Left lung (tissue), 10 donors: ENCODE data around the gene GRIK1. TPM values are rescaled to one million over a fixed set of nuclear protein-coding genes. Genes with fewer than 3 reads are reported as not detected.

Experiments used
- ATAC-seq: fragments of 200-7000 bp; cut with Tn5 transposase; one replicate; pipeline ENCODE4 v1.9.1; 2020; ENCODE audit warnings: moderate library complexity
- DNase-seq, 4 donors: peaks; one replicate each; pipeline ENCODE4 v3.0.0-alpha.2; 2013 to 2020
- H3K27ac ChIP-seq, 2 donors: fragments of 200-600 bp; sonication (generic) in 1 of 2; one replicate each; pipeline versions ENCODE4 v1.5.0 to v1.8.0; 2020 to 2021
- H3K27me3 ChIP-seq, 2 donors: fragments of 200-600 bp; sonication (generic) in 1 of 2; one replicate each; pipeline versions ENCODE4 v1.5.0 to v1.8.0; 2020 to 2021
- H3K36me3 ChIP-seq, 2 donors: fragments of 200-600 bp; sonication (generic) in 1 of 2; one replicate each; pipeline versions ENCODE4 v1.5.0 to v1.8.0; 2020 to 2021
- H3K4me1 ChIP-seq, 2 donors: fragments of 200-600 bp; one replicate each; pipeline ENCODE4 v1.8.0; 2021
- H3K4me3 ChIP-seq, 2 donors: fragments of 200-600 bp; sonication (generic) in 1 of 2; one replicate each; pipeline versions ENCODE4 v1.5.0 to v1.8.0; 2020 to 2021; ENCODE audit warnings: mild to moderate bottlenecking in 1 of 2
- H3K9me3 ChIP-seq, 2 donors: fragments of 200-600 bp; sonication (generic) in 1 of 2; one replicate each; pipeline versions ENCODE4 v1.5.0 to v1.8.0; 2020 to 2021
- CTCF ChIP-seq, 2 donors: fragments of 200-600 bp; sonication (generic) in 1 of 2; IDR thresholded peaks; one replicate each; pipeline versions ENCODE4 v1.5.0 to v1.8.0; 2021; ENCODE audit warnings: antibody characterized with exemption in 2 of 2
- intact Hi-C, 2 donors: fragments of 100-400 bp; cut with DNase I; formaldehyde crosslinking; loops; one replicate each; pipeline versions ENCODE4 v1.11.2 to v1.14.2; 2022
- polyA plus RNA-seq, 6 donors: library from polyadenylated mRNA; unstranded; fragments of 120-200 nt; gene quantifications; one replicate each; pipeline ENCODE4 v1.2.1, GENCODE V29; 2013; ENCODE audit not compliant: insufficient read length in 6 of 6
- total RNA-seq, 2 donors: library from RNA; stranded (reverse); fragmentation: NEBNext Ultra II Directional; extraction: Animal tissue kit (Norgen Biotek cat#: 25700); gene quantifications; one replicate each; pipeline ENCODE4 v1.2.1, GENCODE V29; 2021
- donor health status: DM: no; HTN: yes; CAD: no.
- donor health status: DM: no; HTN: no; CAD: no.

Gene GRIK1
- total and polyA plus RNA-seq, 8 donors = 0.38 to 1.5 (median 0.62) TPM; not detected in 2

GRCh38 chr21:29822064-29822463 lies 117.7 kb downstream of the GRIK1 start:
- no peak overlapping the region for H3K27ac ChIP-seq
- H3K4me3 ChIP-seq = no peak overlapping the region
- no peak for TF ChIP-seq CTCF (IDR thresholded peaks at IDR 0.05)
- ATAC-seq (no peak), DNase-seq (no peak)
- peaks cover 0 to under 1% of the 10 kb centered on the region in 2 donors for H3K9me3 ChIP-seq
- H3K36me3 ChIP-seq = no peaks in the 10 kb centered on the region
- H3K4me1 ChIP-seq = no peaks in the 10 kb centered on the region
- intact Hi-C loops = no loop called here
- no peaks in the 10 kb centered on the region for H3K27me3 ChIP-seq

GRCh38 chr21:29821230-29821629 lies 118.6 kb downstream of the GRIK1 start:
- Histone ChIP-seq H3K4me3 (no peak overlapping the region), H3K4me1 (no peaks in the 10 kb centered on the region), H3K9me3 (no peaks in the 10 kb centered on the region), H3K27ac (no peak overlapping the region), H3K27me3 (no peaks in the 10 kb centered on the region), H3K36me3 (no peaks in the 10 kb centered on the region)
- ATAC-seq (no peak), DNase-seq (no peak)
- no peak for TF ChIP-seq CTCF (IDR thresholded peaks at IDR 0.05)
- intact Hi-C loops = no loop called here

GRCh38 chr21:29819675-29820326 lies 120.0 kb downstream of the GRIK1 start:
- Histone ChIP-seq H3K9me3 (no peaks in the 10 kb centered on the region), H3K4me3 (no peak overlapping the region), H3K4me1 (no peaks in the 10 kb centered on the region), H3K36me3 (no peaks in the 10 kb centered on the region), H3K27ac (no peak overlapping the region), H3K27me3 (no peaks in the 10 kb centered on the region)
- ATAC-seq (no peak), DNase-seq (no peak)
- intact Hi-C loops = no loop called here
- no peak for TF ChIP-seq CTCF (IDR thresholded peaks at IDR 0.05)

- no peaks in the 10 kb centered on the region for H3K4me1 ChIP-seq
- no peaks in the 10 kb centered on the region for H3K9me3 ChIP-seq
- ATAC-seq (no peak), DNase-seq (no peak)
- intact Hi-C loops = no loop called here
- H3K36me3 ChIP-seq = no peaks in the 10 kb centered on the region
- H3K27ac ChIP-seq = no peak overlapping the region
- no peak overlapping the region for H3K4me3 ChIP-seq
- no peaks in the 10 kb centered on the region for H3K27me3 ChIP-seq
- no peak for TF ChIP-seq CTCF (IDR thresholded peaks at IDR 0.05)
These were observed 121.3 kb downstream of the GRIK1 start for GRCh38 chr21:29818383-29818921.

GRCh38 chr21:29817450-29817849 lies 122.3 kb downstream of the GRIK1 start:
- ATAC-seq = no peak
- H3K27me3 ChIP-seq = no peaks in the 10 kb centered on the region
- no peak for DNase-seq
- TF ChIP-seq CTCF (IDR thresholded peaks at IDR 0.05) = no peak
- intact Hi-C loops = no loop called here
- no peak overlapping the region for H3K4me3 ChIP-seq
- no peaks in the 10 kb centered on the region for H3K36me3 ChIP-seq
- H3K4me1 ChIP-seq = no peaks in the 10 kb centered on the region
- H3K27ac ChIP-seq = no peak overlapping the region
- no peaks in the 10 kb centered on the region for H3K9me3 ChIP-seq
